NCI-H2029 treated with DMSO at 0.1 percent for 48 hours (cell line): ENCODE results near the gene CD1E.
"Not testable (repeated sequence)": the region's sequence is repeated elsewhere in the genome, so short reads cannot be mapped to it uniquely, and the experiment has no call there.

Experiments used
- DNase-seq: peaks from one replicate; lab custom pipeline; 2025; lab: John Stamatoyannopoulos, UW

Gene CD1E

DNA sequence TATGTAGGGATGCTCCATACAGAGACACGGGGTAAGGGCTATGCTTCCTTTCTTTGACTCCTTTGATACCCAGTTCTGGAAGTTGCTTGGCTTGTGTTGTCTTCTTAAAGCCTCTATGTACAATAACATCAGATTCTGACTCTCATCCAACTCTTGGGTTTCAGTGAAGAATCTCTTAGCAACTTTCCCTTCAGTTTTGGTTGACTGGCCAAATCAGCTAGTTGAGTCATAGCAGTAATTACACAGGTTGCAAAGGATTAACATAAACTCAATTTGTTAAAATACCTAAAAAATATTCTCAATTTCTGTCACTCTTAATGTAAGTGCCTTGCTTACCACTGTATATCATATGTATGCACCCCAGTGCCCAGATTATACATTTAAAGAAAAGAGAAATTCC, 9.2 kb downstream of the CD1E start:
- DNase-seq = no peak

DNA sequence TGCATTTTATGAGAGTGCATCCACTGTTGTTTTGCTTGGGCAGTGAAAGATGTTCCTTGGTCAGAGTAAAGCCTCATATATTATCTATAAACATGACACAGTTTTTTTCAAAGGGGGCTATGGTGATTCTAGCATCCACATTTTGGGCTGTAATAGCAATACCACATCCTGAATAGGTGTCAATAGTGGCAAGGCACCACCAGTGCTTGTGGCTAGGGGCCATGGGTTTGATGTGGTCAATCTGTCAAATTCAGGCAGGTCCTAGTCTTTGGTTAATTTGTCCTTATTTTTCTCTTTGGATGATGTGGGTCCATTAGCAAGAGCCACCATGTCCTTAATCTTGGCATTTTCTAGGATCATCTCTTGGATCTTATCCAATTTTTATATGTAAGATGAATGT, 13.1 kb downstream of the CD1E start:
- no peak for DNase-seq

DNA sequence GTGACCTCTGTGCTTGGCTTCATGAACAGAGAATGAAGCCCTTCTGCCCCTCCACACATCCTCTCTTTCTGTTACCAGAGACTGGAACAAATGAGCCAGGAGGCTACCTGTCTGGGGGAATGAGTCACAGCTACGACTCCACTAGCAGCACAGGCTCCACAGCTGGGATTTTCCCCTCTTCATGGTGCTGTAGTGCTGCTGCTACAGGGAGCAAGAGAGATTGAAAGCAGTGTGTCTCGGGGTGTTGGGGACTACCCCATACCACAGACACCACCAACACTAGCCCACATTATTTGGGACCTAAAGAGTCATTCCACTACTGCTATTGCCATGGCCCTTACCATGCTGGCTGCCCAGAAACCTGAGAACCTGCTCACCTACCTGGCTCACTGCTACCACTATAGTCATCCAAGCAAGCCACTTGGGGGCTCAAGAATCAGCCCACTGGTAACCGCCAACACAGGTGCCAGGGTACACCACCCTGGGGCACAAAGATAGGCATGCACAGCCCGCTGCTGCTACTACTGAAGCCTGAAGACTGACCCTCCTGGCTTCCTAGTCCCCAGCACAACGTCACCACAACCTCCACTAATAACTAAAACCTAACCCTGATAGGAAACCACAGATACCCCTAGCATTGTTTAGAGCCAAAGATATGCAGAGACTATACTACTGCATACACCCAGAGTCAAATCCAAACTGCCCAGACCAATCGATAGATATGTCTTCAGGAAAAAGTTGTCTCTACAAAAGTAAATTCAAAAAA, 17.7 kb downstream of the CD1E start:
- DNase-seq = no peak

DNA sequence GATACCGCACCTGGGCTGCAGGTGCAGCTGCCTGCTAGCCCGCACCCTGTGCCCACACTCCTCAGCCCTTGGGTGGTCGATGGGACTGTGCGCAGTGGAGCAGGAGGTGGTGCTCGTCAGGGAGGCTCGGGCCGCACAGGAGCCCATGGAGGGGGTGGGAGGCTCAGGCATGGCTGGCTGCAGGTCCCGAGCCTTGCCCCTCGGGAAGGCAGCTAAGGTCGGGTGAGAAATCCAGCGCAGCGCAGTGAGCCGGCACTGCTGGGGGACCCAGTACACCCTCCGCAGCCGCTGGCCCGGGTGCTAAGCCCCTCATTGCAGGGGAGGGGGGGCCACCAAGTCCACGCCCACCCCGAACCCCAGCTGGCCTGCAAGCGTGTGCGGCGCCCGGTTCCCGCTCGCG, 20.4 kb downstream of the CD1E start:
- not testable (repeated sequence) for DNase-seq

DNA sequence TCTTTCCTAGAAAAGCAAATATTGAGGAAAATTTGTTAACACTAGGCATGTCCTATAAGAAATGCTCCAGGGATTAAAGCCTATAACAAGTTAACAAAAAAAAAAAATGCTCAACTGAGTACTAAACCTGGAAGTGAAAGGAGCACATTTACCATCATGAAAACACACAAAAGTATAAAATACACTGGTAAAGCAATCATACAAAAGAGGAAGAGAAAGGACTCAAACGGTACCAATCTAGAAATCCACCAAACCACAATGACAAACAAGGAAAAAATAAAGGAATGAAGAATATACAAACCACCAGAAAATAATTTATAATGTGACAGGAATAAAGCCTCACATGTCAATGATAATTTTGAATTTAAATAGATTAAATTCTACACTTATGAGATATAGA, 21.2 kb downstream of the CD1E start:
- DNase-seq = no peak

DNA sequence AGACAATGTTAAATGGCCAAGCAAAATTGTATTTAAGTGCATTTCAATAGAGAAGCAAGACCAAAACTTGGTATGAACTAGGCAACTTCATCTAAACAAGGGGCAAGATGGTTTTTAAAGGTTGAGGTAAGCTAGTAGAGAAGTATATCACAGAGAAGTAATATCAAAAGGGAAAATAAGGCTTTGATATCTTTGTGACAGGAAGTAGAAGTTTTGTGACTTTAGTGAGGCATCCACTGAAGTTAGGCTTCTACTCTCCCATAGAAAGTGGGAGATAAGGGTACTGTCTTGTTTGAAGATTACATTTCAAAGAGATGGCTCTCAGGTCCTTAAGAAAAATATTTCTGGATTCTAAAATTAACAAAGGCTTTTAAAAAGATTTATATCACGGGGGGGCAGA, 36.6 kb downstream of the CD1E start:
- no peak for DNase-seq

DNA sequence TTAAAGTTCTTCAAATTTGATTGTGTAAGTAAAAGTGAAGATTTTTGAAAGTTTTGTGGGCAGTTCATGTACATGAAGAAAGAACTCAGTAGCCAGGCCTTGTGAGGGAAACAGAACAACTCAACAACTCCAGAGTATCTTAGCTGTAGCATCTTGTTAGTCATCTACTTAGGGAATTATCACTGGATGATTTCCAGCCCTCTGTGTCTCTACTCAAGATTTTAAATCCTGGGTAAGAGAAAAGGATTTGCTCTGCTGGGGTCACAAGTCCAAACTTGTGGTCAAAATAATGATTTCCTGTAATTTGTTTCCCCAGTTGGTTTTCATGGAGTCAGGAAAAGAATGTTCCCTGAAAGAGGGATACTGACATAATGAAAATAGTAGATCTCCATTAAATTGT, 37.4 kb downstream of the CD1E start:
- DNase-seq = no peak

DNA sequence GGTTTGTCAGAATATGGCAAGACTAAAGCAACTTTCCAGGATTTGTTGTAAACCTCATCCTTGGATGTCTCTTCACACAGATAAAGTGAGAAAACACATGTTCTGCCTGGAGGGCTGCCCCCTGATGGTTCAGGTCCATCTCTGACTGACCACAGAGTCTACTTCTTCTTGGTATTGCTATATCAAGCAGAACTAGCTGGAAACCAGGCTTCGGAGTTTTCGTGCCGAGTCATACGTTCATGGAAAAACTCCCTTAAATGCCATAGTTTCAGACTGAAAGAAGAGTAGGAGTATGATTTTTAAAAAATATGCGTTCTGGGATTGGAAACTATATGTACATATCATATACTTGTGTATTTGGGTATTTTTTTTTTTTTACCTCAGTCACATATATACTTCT, 39.8 kb downstream of the CD1E start:
- no peak for DNase-seq

DNA sequence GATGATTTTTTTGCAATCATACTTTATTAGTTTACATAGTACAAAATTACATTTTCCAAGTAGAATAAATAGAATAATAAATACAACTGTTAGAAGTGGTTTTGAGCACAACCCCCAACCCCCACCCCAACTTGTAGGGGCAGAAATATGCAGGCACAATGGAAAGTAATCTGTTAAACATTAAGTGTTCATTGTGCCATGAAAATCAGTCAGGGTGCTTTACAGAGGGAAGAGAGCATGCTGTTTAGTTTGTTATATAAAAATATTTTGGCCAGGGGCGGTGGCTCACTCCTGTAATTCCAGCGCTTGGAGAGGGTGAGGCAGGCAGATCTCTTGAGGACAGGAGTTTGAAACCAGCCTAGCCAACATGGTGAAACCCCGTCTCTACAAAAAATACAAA, 43.0 kb downstream of the CD1E start:
- no peak for DNase-seq

DNA sequence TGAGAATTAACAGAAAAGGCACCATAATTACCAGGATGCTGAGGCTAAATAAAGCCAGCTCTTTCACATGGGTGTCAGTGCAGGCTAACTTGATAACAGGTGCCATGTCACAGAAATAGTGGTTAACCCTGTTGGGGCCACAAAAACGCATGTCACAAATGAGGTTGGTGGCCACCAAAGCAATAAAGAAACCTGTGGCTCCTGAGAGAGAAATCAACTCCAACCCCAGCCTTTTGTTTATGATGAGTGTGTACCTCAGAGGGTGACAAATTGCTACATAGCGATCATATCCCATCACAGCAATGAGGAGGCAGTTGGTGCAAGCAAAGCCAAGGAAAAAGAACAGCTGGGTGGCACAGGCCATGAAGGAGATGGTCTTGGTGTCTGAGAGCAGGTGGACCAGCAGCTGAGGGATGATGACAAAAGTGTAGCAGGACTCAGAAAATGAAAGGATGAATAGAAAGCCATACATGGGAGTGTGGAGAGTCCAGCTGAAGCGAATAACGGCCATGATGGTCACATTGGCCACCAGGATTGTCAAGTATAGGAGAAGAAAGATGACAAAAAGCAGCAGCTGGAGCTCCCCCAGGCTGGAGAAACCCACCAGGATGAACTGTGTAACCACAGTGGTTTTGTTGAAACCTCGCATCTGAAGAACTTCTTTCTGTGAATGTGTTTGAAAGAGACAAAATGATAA, 45.3 kb downstream of the CD1E start, which contains the start of gene OR10T2:
Gene OR10T2 (minus strand): TSS at position 649 of the 697 bp plus-strand sequence. CDS start 0 bp downstream, at position 649.
- DNase-seq = no peak

DNA sequence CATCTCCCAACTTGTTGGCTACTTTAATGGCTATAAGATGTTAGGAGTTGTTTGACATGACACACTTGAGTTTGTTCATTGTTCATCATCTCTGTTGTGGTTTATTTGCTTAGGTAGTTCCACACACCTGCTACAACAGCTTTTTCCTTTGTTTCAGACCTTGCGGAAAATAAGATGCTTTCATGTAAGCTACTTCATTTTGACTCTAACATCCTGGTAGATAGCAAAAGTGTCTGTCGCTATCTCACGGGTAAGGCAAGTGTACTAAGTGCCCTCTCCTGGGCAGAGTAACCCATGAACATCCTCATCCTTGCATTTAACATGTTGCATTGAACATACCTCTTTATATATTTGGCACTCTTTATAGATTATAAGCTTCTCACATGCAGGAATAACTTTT, 47.2 kb downstream of the CD1E start:
- DNase-seq = no peak

DNA sequence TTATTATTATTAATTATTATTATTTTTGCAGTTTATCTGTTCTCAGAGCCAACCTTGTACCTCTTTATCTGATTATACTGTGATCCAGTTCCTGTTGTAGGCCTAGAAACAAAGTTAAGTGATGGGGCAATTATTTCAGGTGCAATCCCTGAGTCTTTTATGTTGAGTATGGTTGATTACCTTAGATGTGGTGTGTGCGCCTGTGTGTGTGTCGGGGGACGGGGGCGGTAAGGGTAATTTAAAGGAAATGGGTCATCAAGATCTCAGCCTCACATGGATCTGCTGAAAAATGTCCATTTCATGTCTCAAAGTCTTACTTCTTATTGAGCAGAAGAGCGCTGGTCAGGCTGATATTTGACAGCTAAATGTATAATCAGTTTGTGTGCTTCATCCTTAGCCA, 53.4 kb downstream of the CD1E start:
- no peak for DNase-seq
